HepG2 (cell line): ENCODE results near the gene SLC44A4. TPM values are rescaled to one million over a fixed set of nuclear protein-coding genes. Genes with fewer than 3 reads are reported as not detected.

Experiments used
- DZIP1 ChIP-seq: sonication (generic); formaldehyde crosslinking; IDR thresholded peaks from 2 replicates; pipeline ENCODE4 v1.5.0; 2020; ENCODE audit warnings: mild to moderate bottlenecking, missing genetic modification reagents
- IKZF4 ChIP-seq: sonication (generic); formaldehyde crosslinking; IDR thresholded peaks from 2 replicates; pipeline ENCODE4 v1.5.1; 2020; ENCODE audit warnings: borderline replicate concordance, mild to moderate bottlenecking, low read depth, missing genetic modification reagents; ENCODE audit errors: not compliant biosample characterization
- KAT7 ChIP-seq: IDR thresholded peaks from 2 replicates; pipeline ENCODE4 v1.6.1; 2018; ENCODE audit warnings: borderline replicate concordance, missing compliant biosample characterization
- MED1 ChIP-seq: sonication (generic); formaldehyde crosslinking; IDR thresholded peaks from 2 replicates; pipeline ENCODE4 v1.4.0; 2020; ENCODE audit warnings: missing genetic modification reagents
- MEIS1 ChIP-seq: sonication (generic); formaldehyde crosslinking; IDR thresholded peaks from 2 replicates; pipeline ENCODE4 v1.9.0; 2021; ENCODE audit warnings: mild to moderate bottlenecking, missing genetic modification reagents, moderate library complexity, borderline replicate concordance
- NCOR1 ChIP-seq: fragments of 200-600 bp; sonication (generic); IDR thresholded peaks from 2 replicates; pipeline ENCODE4 v1.7.0; 2017; ENCODE audit warnings: antibody characterized with exemption, low read length, borderline replicate concordance
- NR2F1 ChIP-seq, 2 experiments: fragments of 450-650 bp in 1 of 2; formaldehyde crosslinking in 1 of 2; IDR thresholded peaks; 2 replicates each; pipeline versions ENCODE4 v1.5.0 to v1.6.1; 2016 to 2020; ENCODE audit warnings: mild to moderate bottlenecking in 1 of 2, missing compliant biosample characterization in 1 of 2, missing genetic modification reagents in 1 of 2, moderate library complexity in 1 of 2
- PAX8 ChIP-seq: sonication (generic); formaldehyde crosslinking; IDR thresholded peaks from 2 replicates; pipeline ENCODE4 v1.8.0; 2022; ENCODE audit warnings: mild to moderate bottlenecking, missing genetic modification reagents, borderline replicate concordance
- SIX1 ChIP-seq: sonication (generic); formaldehyde crosslinking; IDR thresholded peaks from 2 replicates; pipeline ENCODE4 v1.4.0; 2020; ENCODE audit warnings: missing genetic modification reagents, borderline replicate concordance
- TCF7L2 ChIP-seq: IDR thresholded peaks from 2 replicates; pipeline ENCODE4 v1.6.1; 2011; ENCODE audit warnings: mild to moderate bottlenecking, low read depth, low read length, moderate library complexity
- TGIF2 ChIP-seq: IDR thresholded peaks from 2 replicates; pipeline ENCODE4 v1.6.1; 2016; ENCODE audit warnings: control low read depth, missing compliant biosample characterization
- TRAFD1 ChIP-seq: sonication (generic); formaldehyde crosslinking; IDR thresholded peaks from 2 replicates; pipeline ENCODE4 v1.5.1; 2020; ENCODE audit warnings: missing genetic modification reagents, mild to moderate bottlenecking, borderline replicate concordance
- ZBTB38 ChIP-seq: sonication (generic); formaldehyde crosslinking; IDR thresholded peaks from 2 replicates; pipeline ENCODE4 v1.5.1; 2020; ENCODE audit warnings: mild to moderate bottlenecking, missing genetic modification reagents
- ZNF383 ChIP-seq: sonication (generic); formaldehyde crosslinking; IDR thresholded peaks from 2 replicates; pipeline ENCODE4 v1.4.0; 2020; ENCODE audit warnings: missing genetic modification reagents, mild to moderate bottlenecking, borderline replicate concordance
- ZNF552 ChIP-seq: sonication (generic); formaldehyde crosslinking; IDR thresholded peaks from 2 replicates; pipeline ENCODE4 v1.9.0; 2022; ENCODE audit warnings: missing genetic modification reagents, mild to moderate bottlenecking, borderline replicate concordance
- ZNF598 ChIP-seq: sonication (generic); formaldehyde crosslinking; IDR thresholded peaks from 2 replicates; pipeline ENCODE4 v1.5.1; 2020; ENCODE audit warnings: mild to moderate bottlenecking, missing genetic modification reagents, borderline replicate concordance
- ZNF687 ChIP-seq: sonication (generic); formaldehyde crosslinking; IDR thresholded peaks from 2 replicates; pipeline ENCODE4 v1.5.1; 2020; ENCODE audit warnings: mild to moderate bottlenecking, missing genetic modification reagents, moderate library complexity
- ZNF792 ChIP-seq: IDR thresholded peaks from 2 replicates; pipeline ENCODE4 v1.6.1; 2016
- ZNF883 ChIP-seq: sonication (generic); formaldehyde crosslinking; IDR thresholded peaks from 2 replicates; pipeline ENCODE4 v1.5.1; 2020; ENCODE audit warnings: mild to moderate bottlenecking, missing genetic modification reagents; ENCODE audit errors: not compliant biosample characterization
- ZSCAN21 ChIP-seq: sonication (generic); formaldehyde crosslinking; IDR thresholded peaks from 2 replicates; pipeline ENCODE4 v1.8.0; 2022; ENCODE audit warnings: mild to moderate bottlenecking, missing genetic modification reagents, moderate library complexity, borderline replicate concordance
- polyA plus RNA-seq, 8 experiments: library from polyadenylated mRNA; depleted of rRNA in 3 of 8; stranded (reverse) in 7 of 8; unstranded in 1 of 8; fragments of >200 nt; fragmentation: Illumina TruSeq in 4 of 8; extraction: Trizol in 4 of 8; gene quantifications; 2 replicates each; pipeline versions ENCODE4 v1.2.1 to v1.2.3, GENCODE V29; 2011 to 2016; ENCODE audit warnings: low read depth in 4 of 8, missing spikeins in 1 of 8, mixed read lengths in 1 of 8; ENCODE audit not compliant: insufficient read depth in 1 of 8
- total RNA-seq, 5 experiments: library from RNA; depleted of rRNA; stranded (reverse); fragments of >200 nt; fragmentation: Illumina TruSeq; extraction: Trizol; gene quantifications; 2 replicates each; pipeline ENCODE4 v1.2.3, GENCODE V29; 2016; ENCODE audit warnings: low read depth in 1 of 5

The SLC44A4 gene
- total and polyA plus RNA-seq, 2 of the 13 experiments (the other 11 are each of a cell fraction or from before 2014, with no cell fraction given), result 3.5 to 5.9 TPM

- TF ChIP-seq TRAFD1 (CRISPR knock-in tag) (no peak), MEIS1 (CRISPR knock-in tag) (peak; percentile 49; the same call in 1 of the 2 replicates), ZNF883 (peak; percentile 69), NR2F1 (CRISPR knock-in tag; IDR thresholded peaks at IDR 0.05) (no peak; a peak in 1 of 4 replicates), KAT7 (CRISPR knock-in tag) (no peak; the same call in 1 of the 2 replicates), ZNF687 (CRISPR knock-in tag) (peak; percentile 72), MED1 (CRISPR knock-in tag) (no peak), ZNF552 (no peak), NCOR1 (no peak), ZSCAN21 (0 out of 2 replicates have a peak, but pooled peaks have one; percentile 63), ZBTB38 (peak; percentile 10; the same call in 1 of the 2 replicates), ZNF792 (CRISPR knock-in tag) (no peak), DZIP1 (CRISPR knock-in tag) (no peak), ZNF383 (CRISPR knock-in tag) (0 out of 2 replicates have a peak, but pooled peaks have one; percentile 46), TCF7L2 (no peak), SIX1 (CRISPR knock-in tag) (no peak), TGIF2 (CRISPR knock-in tag) (peak; percentile 36; the same call in 1 of the 2 replicates), IKZF4 (CRISPR knock-in tag) (peak; percentile 63), PAX8 (CRISPR knock-in tag) (peak; percentile 68; the same call in 1 of the 2 replicates), ZNF598 (CRISPR knock-in tag) (peak; percentile 67; the same call in 1 of the 2 replicates)
Measured at GRCh38 chr6:31927863-31928671, 49.3 kb upstream of the SLC44A4 start (continued).
